Subcutaneous abdominal adipose tissue (tissue), 5 donors: ENCODE measurements around the gene YWHAQ.
A peak's percentile ranks its signal among the peaks of the same experiment; 100 is the strongest.
"Not testable (repeated sequence)": the region's sequence is repeated elsewhere in the genome, so short reads cannot be mapped to it uniquely, and the experiment has no call there.

Experiments
- H3K27ac ChIP-seq: one replicate; pipeline ENCODE4 v1.7.0; 2013; ENCODE audit warnings: low read depth, mild to moderate bottlenecking, inconsistent platforms, low read length, moderate library complexity
- H3K27me3 ChIP-seq, 5 donors: one replicate each; pipeline ENCODE4 v1.7.0; 2013; ENCODE audit warnings: low read length in 5 of 5, inconsistent platforms in 1 of 5; ENCODE audit not compliant: control insufficient read depth in 5 of 5, insufficient read depth in 4 of 5
- H3K36me3 ChIP-seq, 5 donors: one replicate each; pipeline ENCODE4 v1.7.0; 2013; ENCODE audit warnings: low read length in 5 of 5; ENCODE audit not compliant: control insufficient read depth in 5 of 5, insufficient read depth in 5 of 5
- H3K4me1 ChIP-seq, 5 donors: one replicate each; pipeline ENCODE4 v1.7.0; 2013; ENCODE audit warnings: low read length in 5 of 5, mild to moderate bottlenecking in 3 of 5, moderate library complexity in 1 of 5; ENCODE audit not compliant: control insufficient read depth in 5 of 5, insufficient read depth in 5 of 5
- H3K4me3 ChIP-seq, 5 donors: one replicate each; pipeline ENCODE4 v1.7.0; 2013; ENCODE audit warnings: low read length in 5 of 5, low read depth in 1 of 5
- H3K9ac ChIP-seq, 5 donors: one replicate each; pipeline ENCODE4 v1.7.0; 2013; ENCODE audit warnings: low read length in 5 of 5, mild to moderate bottlenecking in 4 of 5, moderate library complexity in 3 of 5
- H3K9me3 ChIP-seq, 5 donors: one replicate each; pipeline ENCODE4 v1.7.0; 2013; ENCODE audit warnings: low read length in 5 of 5; ENCODE audit not compliant: control insufficient read depth in 5 of 5
- donor health status: healthy.
- donor health status: healthy.
- donor health status: healthy.
- donor health status: healthy.
- donor health status: healthy.

YWHAQ gene

GRCh38 chr2:9599430-9599829 lies 31.4 kb downstream of the YWHAQ start:
- Histone ChIP-seq H3K9ac (no peak overlapping the region), H3K4me1 (peaks cover 5 to 17% (median 12%) of the 10 kb centered on the region in 5 donors), H3K9me3 (peaks cover 4 to 13% (median 9%) of the 10 kb centered on the region in 5 donors), H3K4me3 (no peak overlapping the region), H3K36me3 (peaks cover 0 to 13% (median 10%) of the 10 kb centered on the region in 5 donors), H3K27ac (no peak overlapping the region), H3K27me3 (no peaks in the 10 kb centered on the region)

GRCh38 chr2:9596621-9597311 lies 34.0 kb downstream of the YWHAQ start:
- H3K27ac ChIP-seq = peak overlapping the region; percentile 60
- peaks cover 6 to 24% (median 17%) of the 10 kb centered on the region in 5 donors for H3K4me1 ChIP-seq
- H3K4me3 ChIP-seq = no peak overlapping the region
- peaks cover 4 to 13% (median 9%) of the 10 kb centered on the region in 5 donors for H3K9me3 ChIP-seq
- no peaks in the 10 kb centered on the region for H3K27me3 ChIP-seq
- no peak overlapping the region for H3K9ac ChIP-seq
- peaks cover 2 to 13% (median 10%) of the 10 kb centered on the region in 5 donors for H3K36me3 ChIP-seq

GRCh38 chr2:9595746-9596145 lies 35.1 kb downstream of the YWHAQ start:
- peaks cover 6 to 24% (median 17%) of the 10 kb centered on the region in 5 donors for H3K4me1 ChIP-seq
- H3K36me3 ChIP-seq = peaks cover 2 to 18% (median 10%) of the 10 kb centered on the region in 5 donors
- H3K4me3 ChIP-seq = no peak overlapping the region
- no peaks in the 10 kb centered on the region for H3K27me3 ChIP-seq
- H3K27ac ChIP-seq = peak overlapping the region; percentile 60
- H3K9ac ChIP-seq = no peak overlapping the region
- peaks cover 4 to 13% (median 9%) of the 10 kb centered on the region in 5 donors for H3K9me3 ChIP-seq

GRCh38 chr2:9595256-9595655 lies 35.5 kb downstream of the YWHAQ start:
- peak overlapping the region in 1 of 5 donors; percentile 46 for H3K9ac ChIP-seq
- H3K27me3 ChIP-seq, H3K4me3 ChIP-seq: not testable (repeated sequence)
- H3K9me3 ChIP-seq = peaks cover 4 to 13% (median 9%) of the 10 kb centered on the region in 5 donors
- peaks cover 2 to 20% (median 10%) of the 10 kb centered on the region in 5 donors for H3K36me3 ChIP-seq
- H3K4me1 ChIP-seq = peaks cover 6 to 24% (median 17%) of the 10 kb centered on the region in 5 donors
- H3K27ac ChIP-seq = peak overlapping the region; percentile 77

- Histone ChIP-seq H3K9me3 (peaks cover 3 to 7% (median 5%) of the 10 kb centered on the region in 5 donors), H3K36me3 (peaks cover 2 to 25% (median 9%) of the 10 kb centered on the region in 5 donors), H3K9ac (peak overlapping the region in 3 of 5 donors; percentile 7 to 46 (median 41)), H3K27me3 (no peaks in the 10 kb centered on the region), H3K4me1 (peaks cover 6 to 24% (median 17%) of the 10 kb centered on the region in 5 donors), H3K27ac (peak overlapping the region; percentile 77), H3K4me3 (no peak overlapping the region)
Measured at GRCh38 chr2:9594366-9595054, 36.3 kb downstream of the YWHAQ start.

- Histone ChIP-seq H3K36me3 (peaks cover 2 to 20% (median 8%) of the 10 kb centered on the region in 5 donors), H3K9ac (no peak overlapping the region), H3K27ac (peak overlapping the region; percentile 77), H3K4me3 (no peak overlapping the region), H3K4me1 (peaks cover 6 to 24% (median 17%) of the 10 kb centered on the region in 5 donors), H3K27me3 (no peaks in the 10 kb centered on the region), H3K9me3 (peaks cover 0 to 1% (median 0%) of the 10 kb centered on the region in 5 donors)
Measured at GRCh38 chr2:9593925-9594324, 36.9 kb downstream of the YWHAQ start.

- Histone ChIP-seq H3K4me1 (peaks cover 6 to 24% (median 17%) of the 10 kb centered on the region in 5 donors), H3K4me3 (no peak overlapping the region), H3K9ac (no peak overlapping the region)
Measured at GRCh38 chr2:9592699-9593098, 38.1 kb downstream of the YWHAQ start.

GRCh38 chr2:9590641-9591040 lies 40.2 kb downstream of the YWHAQ start:
- no peak overlapping the region for H3K27ac ChIP-seq
- H3K4me3 ChIP-seq = no peak overlapping the region
- no peak overlapping the region for H3K9ac ChIP-seq
- H3K4me1 ChIP-seq = peaks cover 3 to 18% (median 14%) of the 10 kb centered on the region in 5 donors
- peaks cover 11 to 42% (median 27%) of the 10 kb centered on the region in 5 donors for H3K36me3 ChIP-seq
- no peaks in the 10 kb centered on the region for H3K27me3 ChIP-seq
- H3K9me3 ChIP-seq = no peaks in the 10 kb centered on the region

More at GRCh38 chr2:9592699-9593098, 38.1 kb downstream of the YWHAQ start:
- peaks cover 6 to 23% (median 18%) of the 10 kb centered on the region in 5 donors for H3K36me3 ChIP-seq
- no peaks in the 10 kb centered on the region for H3K9me3 ChIP-seq
- no peaks in the 10 kb centered on the region for H3K27me3 ChIP-seq
- no peak overlapping the region for H3K27ac ChIP-seq

- H3K27ac ChIP-seq = no peak overlapping the region
Measured at GRCh38 chr2:9586465-9586864, 44.3 kb downstream of the YWHAQ start.

GRCh38 chr2:9585486-9585885 lies 45.3 kb downstream of the YWHAQ start:
- Histone ChIP-seq H3K4me1 (peaks cover 0 to 7% (median 0%) of the 10 kb centered on the region in 5 donors), H3K36me3 (peaks cover 22 to 48% (median 40%) of the 10 kb centered on the region in 5 donors), H3K27me3 (no peaks in the 10 kb centered on the region), H3K4me3 (no peak overlapping the region), H3K27ac (no peak overlapping the region), H3K9ac (no peak overlapping the region), H3K9me3 (no peaks in the 10 kb centered on the region)

More at GRCh38 chr2:9586465-9586864, 44.3 kb downstream of the YWHAQ start:
- Histone ChIP-seq H3K4me3 (no peak overlapping the region), H3K9me3 (no peaks in the 10 kb centered on the region), H3K4me1 (peaks cover 0 to 6% (median 0%) of the 10 kb centered on the region in 5 donors), H3K36me3 (peaks cover 22 to 56% (median 40%) of the 10 kb centered on the region in 5 donors), H3K9ac (no peak overlapping the region), H3K27me3 (no peaks in the 10 kb centered on the region)
